GM19455 (cell line): ENCODE results near the gene FBH1.
"Not testable (repeated sequence)": the region's sequence is repeated elsewhere in the genome, so short reads cannot be mapped to it uniquely, and the experiment has no call there.

ENCODE experiments used
- ATAC-seq: cut with Tn5 transposase; IDR thresholded peaks from one replicate; pipeline ENCODE4 v1.9.1; 2021; ENCODE audit not compliant: unreplicated experiment

The FBH1 gene

DNA sequence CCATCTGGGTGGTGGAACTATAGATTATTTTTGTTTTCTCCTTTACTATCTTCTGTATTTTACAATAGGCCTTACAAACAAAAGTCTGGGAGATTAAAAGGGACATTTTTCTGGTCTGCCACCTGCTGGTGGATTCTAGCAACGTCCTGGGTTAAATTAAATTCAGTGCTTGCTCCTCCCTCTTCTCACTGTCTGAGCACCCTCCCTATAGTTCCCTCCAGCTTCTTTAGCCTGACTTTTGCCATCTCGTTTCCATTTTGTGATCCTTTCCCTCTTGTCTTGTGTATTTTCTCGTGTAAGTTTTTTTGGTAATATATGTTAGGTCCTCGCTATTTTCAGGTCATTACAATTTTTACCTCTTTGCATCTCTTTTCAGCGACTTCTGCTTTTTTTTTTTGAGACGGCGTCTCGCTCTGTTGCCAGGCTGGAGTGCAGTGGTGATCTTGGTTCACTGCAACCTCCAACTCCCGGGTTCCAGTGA is 16.5 kb upstream of the FBH1 start:
- ATAC-seq = peak; percentile 95

DNA sequence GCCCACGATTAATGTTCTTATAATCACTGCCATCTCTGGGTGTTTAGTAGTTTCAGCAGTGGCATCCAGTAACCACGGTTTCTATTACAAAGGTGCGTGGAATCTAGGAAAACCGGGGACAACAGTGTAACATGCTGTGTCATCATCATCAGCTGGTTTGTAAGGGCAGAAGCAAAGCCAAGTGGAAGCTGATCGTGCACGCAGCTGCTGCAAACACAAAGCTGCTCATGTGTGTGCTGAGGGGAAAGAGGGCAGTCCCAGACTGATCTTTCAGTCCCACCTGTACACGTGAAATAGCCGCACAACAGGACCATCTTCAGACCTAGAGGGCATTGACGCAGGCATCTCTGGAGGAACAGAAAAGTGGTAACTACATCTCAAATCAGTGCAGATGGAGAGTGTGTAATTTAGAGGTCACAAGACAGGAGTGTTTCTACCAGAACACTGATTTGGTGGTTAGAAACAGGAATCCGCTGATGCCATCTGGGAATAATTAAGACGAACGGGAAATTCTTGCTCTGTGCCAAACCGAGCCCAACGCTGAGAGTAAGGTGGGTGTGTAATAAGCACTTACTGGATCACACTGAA is 13.8 kb upstream of the FBH1 start:
- ATAC-seq = no peak

DNA sequence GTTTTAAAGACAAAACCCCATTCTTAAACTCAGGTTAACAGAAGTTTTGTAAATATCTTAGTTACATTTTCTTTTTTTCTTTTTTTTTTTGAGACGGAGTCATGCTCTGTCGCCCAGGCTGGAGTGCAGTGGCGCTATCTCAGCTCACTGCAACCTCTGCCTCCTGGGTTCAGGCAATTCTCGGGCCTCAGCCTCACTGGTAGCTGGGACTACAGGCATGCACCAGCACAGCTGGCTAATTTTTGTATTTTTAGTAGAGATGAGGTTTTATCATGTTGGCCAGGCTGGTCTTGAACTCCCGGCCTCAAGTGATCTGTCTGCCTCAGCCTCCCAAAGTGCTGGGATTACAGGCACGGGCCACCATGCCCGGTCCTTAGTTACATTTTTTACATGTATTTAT is 13.0 kb upstream of the FBH1 start:
- not testable (repeated sequence) for ATAC-seq

DNA sequence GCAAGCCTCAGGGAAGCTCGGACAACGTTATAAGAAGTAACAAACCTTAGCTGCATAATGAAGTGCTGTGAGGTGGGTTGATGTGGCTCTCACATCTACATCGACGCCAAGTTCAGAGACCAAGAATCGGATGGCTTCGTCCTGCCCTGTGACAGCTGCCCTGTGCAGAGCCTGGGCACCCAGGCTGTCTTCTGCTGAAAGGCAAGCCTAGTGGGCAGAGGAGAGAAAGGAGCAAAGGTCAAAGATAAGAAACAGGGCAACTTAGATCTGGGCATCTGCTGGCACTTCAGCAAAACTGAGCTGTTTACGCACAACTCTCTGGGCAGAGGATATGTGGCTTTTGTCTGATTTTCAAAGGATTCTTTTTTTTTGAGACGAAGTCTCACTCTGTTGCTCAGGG is 7.1 kb upstream of the FBH1 start:
- ATAC-seq = no peak

DNA sequence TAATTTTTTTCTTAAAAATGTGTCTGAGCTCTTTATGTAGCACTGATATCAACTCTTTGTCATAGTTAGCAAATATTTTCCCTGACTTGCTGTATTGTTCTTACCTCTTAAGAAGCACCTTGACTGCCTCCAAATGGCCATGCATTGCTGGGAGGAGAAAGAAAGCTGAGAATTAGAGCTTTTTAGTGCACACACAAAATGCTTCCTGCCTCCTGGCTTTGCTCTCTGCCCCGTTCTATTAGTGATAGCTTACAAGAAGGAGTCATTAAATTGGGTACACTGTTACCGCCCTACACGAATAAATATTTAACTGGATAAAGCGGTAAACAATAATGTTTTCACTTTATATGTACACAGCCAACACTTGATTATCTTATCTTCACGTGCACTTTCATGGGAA is 4.4 kb upstream of the FBH1 start:
- no peak for ATAC-seq

DNA sequence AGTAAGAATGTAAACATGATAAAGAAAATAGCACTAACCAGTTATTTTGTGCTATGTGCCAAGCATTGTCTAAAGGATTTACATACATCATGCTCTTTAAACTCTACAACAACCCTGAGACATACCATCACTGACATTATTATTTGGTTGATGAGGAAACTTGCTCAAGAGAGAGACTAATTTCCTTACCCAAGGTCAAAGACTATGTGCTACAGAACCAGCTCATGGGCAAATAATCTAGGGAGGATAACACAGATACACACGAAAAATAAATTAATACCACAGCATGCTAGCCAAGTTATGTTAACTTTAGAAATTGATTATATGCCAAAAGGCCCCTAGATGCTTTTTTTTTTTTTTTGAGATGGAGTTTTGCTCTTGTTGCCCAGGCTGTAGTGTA is 3.0 kb upstream of the FBH1 start:
- ATAC-seq = no peak

DNA sequence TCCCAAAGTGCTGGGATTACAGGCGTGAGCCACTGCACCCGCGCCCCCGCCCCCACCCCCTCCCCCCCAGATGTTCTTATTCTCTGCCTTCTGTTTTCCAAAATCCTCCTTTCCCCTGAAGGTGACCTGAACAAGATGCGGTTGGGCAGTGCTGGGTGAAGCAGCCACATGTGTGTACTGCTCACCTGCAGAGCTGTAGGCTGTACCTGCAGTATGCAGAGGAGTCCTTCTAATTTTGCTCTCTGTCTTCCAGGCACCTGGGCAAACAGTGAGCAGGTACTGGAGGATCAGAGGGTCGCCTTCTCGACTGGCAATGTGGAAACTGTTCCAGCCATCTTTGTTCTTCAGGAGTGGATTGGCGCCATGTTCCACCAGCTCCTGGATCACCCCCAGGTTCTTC is 2.4 kb upstream of the FBH1 start:
- ATAC-seq = no peak

DNA sequence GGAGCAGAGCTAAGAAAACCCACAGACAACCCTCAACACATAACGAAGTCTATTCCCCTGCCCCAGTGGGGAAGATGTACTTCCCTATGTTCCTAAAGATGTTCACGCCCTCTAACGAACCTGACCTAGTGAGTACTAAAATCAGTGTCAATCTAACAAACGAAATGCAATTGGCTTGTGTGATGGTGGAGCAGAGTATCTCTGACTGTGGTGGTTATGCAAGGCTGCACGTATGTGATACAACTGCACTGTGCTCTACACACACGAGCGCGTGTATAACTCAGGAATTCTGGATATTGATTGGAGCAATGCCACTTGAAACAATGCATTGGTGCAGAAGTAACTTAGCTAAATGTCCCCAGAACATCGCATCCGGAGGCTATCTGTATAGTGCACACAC is 1.7 kb upstream of the FBH1 start:
- ATAC-seq = no peak

DNA sequence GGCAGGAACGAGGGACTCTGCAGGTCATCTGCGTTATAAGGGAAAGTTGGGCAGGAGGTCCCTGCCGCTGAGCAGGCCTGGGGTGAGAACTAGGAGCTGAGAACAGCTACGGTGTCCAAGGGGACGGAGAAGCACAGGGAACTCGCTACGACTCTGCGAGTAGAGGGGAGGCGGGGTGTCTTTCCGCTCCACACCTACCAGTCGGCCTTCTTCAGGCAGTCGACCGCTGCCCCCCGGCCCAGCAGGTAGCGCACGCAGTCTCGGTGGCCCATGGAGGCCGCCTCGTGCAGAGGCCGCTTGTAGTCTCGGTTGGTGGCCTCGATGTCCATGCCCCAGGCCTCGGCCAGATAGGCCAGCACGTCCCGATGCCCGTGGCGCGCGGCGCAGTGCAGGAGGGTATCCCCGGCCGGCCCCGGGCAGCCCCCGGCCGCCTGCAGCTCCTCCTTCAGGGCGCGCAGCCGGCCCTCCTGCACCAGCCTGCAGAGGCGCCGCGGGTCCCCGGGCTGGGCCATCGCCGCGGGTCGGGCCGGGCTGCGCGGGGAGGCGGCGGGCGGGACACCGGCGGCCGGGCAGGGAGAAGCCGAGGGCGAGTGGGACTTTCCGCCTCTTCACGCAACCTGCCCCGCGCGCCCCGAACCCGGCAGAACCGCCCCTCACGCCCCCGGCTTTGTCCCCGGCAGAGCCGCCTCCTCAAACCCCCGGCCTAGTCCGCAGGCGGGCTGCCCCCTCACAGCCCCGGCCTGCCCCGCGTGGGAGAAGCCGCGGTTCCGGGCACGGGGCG is 1.0 kb upstream of the FBH1 start:
- ATAC-seq = peak; percentile 41

DNA sequence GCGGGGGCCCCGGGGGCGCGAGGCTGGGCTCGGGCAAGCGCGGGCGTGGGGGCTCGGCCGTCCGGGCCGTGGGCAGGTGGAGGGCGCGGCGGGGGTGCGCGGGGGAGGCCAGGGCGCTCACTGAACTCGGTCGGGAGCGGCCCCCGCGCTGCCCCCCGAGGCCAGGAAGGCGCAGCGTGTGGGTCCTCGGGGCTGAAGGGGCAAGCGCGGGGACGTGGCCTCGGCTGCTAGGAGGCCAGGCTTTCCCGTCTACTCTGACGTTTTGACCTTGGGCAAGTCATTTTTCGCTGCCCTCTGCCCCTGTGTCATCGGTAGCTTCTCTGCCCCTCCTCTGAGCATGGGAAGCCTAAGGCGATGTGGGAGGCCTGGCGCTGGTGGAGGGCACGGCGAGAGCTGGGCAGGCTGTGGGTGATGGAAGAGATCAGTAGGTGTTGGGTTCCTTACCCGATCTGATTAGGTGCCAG is 441 bp downstream of the FBH1 start:
- peak; percentile 7 for ATAC-seq

DNA sequence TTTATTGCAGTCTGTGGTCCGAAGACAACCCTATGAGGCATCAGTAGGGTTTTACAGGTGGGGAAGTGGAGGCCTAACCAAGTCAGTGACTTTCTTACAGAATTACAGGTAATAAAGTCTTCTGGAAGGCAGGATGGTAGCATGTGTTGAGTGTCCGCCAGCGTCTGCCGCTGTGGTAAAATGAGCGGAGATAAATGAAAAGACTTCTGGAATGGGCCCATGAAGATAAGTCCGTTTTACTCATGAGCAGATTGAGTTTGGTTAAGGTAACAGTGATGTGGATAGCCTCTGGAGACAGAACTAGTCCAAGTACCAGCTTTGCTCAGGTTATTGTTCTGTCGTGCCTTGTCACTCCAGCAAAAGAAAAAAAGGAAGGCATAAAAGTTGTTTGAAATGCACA is 966 bp downstream of the FBH1 start:
- no peak for ATAC-seq

DNA sequence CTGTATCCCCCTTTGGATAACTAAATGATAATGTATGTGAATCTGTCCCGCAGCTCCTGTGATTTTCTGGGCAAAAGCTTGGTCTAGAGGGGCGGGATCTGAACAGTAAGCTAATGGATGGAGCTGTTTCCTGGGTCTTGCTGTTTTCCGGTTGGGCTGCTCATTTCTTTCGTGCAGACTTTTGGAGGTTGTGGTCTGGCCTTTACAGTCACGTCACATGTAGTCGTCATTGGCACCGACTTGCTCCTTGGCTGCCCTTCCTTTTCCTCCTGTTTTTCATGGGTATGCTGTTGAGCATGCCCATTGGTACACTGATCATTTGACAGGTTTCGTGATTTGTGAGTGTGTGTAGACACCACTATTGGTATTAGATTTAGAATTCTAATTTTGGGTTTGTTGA is 2.0 kb downstream of the FBH1 start:
- no peak for ATAC-seq

DNA sequence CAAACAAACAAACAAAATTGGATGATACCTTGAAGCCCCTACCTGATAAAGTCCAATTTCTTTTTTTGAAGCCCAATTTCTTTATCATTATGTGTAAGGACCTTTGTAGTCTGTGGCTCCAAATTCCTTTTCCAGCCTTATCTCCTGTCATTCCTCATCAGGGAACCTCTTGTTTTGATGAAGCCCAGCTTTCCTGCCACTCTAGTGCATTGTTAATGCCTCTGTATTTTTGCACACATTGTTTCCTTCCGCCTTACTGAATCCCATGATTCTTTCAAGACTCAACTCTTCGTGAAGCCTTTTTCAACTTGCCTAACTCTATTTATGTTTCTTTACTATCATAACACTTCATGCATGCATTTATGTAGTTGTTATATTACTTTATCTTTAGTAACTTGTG is 3.3 kb downstream of the FBH1 start:
- no peak for ATAC-seq

DNA sequence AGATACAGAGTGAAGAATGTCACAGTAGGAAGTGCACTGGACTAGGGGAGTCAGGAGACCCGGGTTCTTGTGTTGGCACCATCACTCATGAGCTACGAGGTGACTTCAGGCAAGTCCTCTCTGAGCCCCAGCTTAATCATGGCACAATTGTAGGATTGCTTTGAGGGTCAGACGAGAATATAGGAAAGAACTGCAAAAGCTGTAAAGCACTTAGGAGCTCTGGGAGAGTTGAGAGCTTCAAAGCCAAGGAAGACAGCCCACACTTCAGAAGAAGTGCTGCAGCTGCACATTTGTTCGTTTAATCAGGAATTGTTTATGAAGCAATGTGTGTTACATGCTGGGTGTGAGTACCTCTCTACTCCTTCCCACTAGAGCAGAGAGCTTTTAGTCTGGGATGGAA is 4.4 kb downstream of the FBH1 start:
- no peak for ATAC-seq

DNA sequence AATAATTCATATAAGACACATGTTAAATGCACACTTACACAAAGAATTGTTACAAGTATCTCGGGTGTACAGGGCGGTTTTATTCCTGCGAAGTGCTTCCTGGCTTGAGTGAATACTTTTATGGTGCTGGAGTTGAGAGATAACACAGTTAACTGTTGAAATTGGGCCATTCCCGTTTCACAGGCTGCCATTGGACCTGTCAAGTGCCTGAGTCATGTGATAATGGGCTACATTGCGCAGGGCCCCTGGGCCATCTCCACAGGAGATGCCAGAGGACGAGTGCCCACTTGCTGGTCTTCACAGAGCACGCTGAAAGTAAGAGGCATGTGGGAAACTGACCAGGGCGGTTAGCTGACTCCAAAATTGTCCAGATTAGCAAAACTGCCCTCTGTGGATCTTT is 4.8 kb downstream of the FBH1 start:
- no peak for ATAC-seq

DNA sequence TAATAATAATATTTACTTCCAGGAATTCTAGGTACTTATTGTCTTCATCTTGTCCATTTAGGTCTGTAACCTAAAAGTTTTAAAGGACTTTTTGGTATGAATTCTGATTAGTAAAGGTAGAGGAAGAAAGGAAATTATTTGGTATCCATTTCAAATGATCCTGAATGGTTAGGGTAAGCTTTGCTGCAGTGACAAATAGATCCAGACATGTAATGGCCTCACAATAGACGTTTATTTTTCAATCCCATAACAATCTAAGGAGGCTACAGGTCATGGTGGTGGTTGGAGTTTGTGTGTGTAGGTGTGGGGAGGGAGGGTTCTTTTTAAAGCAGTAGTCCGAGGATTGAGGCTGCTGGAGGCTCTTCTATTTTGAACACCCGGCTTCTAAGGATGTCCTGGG is 5.3 kb downstream of the FBH1 start:
- no peak for ATAC-seq

DNA sequence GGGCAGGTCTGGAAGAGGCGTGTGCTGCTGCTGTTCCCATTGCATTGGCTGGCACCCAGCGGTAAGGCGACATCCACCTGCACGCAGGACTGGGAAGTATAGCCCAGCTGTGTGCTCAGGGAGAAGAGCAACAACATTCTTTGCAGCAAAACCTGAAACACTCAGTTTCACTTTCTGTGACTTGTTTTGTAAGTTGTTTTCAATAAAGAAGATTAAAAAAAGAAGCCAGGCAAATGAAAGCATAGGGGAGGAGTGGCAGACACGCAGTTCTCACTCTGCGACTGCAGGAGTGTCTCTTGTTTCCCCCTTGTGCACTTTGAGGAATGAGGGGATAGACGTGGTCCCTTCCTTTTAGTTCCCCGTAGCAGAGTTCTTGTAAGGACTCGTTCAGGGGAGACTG is 5.8 kb downstream of the FBH1 start:
- ATAC-seq = peak; percentile 61

DNA sequence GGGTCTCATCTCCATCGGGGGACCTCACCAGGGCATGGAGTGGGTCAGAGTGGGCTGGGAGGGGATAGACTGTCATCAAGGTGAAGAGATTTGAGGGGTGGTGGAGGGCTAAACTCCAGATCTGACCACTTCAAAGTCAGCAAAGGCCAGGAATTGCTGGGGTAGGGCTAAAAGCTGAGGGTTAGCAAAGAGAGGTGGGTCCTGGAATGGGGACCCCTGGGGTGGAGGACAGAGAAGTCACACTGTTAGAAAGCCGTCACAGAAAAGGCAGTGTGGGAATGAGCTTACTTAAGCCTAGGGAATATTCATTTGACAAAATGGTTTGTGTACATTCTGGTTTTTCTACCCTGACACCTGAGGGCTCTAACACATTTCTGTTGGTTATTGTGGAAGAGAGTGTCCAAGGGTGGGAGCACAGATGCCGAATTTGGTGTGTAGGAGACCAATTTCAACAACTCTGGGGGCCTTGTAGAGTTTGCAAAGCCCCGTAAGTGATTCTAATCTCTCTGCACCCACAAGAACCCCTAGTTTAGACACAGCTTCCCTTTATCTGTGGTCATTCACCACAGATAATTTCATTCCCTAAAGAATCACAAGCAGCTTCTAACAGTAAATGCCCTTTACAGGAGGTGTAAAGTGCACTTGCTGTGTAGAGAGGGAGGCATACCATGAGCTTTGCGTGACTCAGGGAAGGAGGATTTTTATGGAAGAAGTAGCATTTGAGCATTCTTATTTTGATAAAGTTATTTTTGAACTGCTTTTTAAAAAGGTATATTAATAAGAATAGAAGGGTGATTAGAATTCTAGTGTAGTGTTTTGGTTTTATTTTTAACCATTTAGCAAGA is 6.4 kb downstream of the FBH1 start:
- no peak for ATAC-seq

DNA sequence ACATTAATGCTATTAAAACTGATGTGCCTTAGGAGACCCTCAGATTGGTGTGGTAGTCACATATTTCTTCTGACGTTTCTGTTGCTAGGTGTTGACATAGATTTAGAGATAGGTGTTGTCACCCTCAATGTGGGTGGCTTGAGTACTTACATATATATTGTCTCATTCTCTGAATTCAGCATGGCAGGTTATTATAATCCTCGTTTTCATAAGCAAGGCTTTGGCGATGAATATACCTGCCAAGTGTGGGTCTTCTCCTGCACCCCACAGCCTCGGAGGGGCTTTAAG is 7.0 kb downstream of the FBH1 start:
- ATAC-seq = no peak

DNA sequence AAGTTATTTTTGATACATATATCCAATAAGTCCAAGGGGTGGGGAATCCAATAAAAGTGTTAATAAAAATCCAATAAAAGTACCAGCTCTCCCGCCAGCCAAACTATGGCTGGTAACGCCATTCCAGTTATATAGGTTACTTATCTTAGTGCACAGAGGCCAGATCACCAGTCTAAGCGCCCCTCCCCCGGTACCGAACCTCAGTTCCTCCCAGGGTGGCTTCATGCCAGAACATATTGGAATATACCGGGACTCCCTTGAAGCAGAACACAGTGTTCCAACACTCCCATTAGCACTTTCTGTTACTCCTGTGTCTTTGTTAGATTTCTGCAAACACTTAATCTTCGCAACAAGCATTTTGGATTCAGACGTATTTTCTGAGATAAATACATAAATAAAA is 7.5 kb downstream of the FBH1 start:
- no peak for ATAC-seq

DNA sequence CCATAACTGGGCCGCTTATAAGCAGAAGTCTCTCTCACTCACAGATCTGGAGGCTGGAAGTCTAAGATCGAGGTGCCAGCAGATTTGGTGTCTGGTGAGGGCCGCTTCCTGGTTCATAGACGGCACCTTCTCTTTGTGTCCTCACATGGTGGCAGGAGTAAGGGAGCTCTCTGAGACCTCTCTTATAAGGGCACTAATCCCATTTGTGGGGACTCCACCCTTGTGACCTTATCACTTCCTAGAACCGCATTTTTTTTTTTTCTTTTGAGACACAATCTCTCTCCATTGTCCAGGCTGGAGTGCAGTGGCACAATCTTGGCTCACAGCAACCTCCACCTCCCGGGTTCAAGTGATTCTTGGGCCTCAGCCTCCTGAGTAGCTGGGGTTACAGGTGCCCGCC is 8.1 kb downstream of the FBH1 start:
- ATAC-seq = no peak

DNA sequence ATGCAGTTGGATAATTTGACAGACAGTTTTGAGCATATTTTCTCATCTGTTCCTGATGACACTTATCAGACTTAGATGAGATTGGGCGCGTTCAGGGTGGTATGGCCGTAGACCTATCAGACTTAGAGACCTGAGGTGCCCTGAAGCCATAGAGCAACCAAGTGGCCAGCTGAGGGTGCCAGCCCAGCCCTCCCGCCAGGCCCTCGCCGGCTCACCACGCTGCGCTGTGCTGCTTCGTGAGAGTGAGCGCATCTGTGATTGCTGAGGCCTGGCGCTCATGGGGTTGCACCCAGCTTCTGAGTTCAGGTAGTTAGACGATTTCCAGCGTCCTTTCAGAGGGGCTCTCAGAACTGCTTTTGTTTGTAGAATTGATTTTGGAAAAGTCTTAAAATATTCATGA is 10.2 kb downstream of the FBH1 start:
- no peak for ATAC-seq
